ENCODE data around the gene MTFP1.

The MTFP1 gene

GRCh38 chr22:30386608-30386959 is 39.0 kb upstream of the MTFP1 start:
- peak overlapping the region; percentile 51 for H3K4me3 ChIP-seq (replicated peaks; ENCODE audit: low read depth, low read length)
- DNase-seq (ENCODE audit: extremely low read depth, low read depth): no peak
- TF ChIP-seq CTCF (IDR thresholded peaks at IDR 0.05; ENCODE audit: low read depth, low read length, missing control alignments): no peak

- peak; percentile 73 for TF ChIP-seq CTCF (IDR thresholded peaks at IDR 0.05; ENCODE audit: low read depth, low read length, missing control alignments)
- H3K4me3 ChIP-seq (replicated peaks; ENCODE audit: low read depth, low read length): peak within 1 kb of the TSS; percentile 51
Measured at GRCh38 chr22:30386960-30387827, 38.4 kb upstream of the MTFP1 start, which contains the start of gene RNF215. TSS of gene RNF215 (minus strand) at chr22:30387411. CDS start at chr22:30387313, 98 bp downstream.

GRCh38 chr22:30390974-30391691 is 34.4 kb upstream of the MTFP1 start:
- H3K4me3 ChIP-seq (replicated peaks; ENCODE audit: low read depth, low read length): no peak overlapping the region
- peak; percentile 83 for TF ChIP-seq CTCF (IDR thresholded peaks at IDR 0.05; ENCODE audit: low read depth, low read length, missing control alignments)
- DNase-seq (ENCODE audit: extremely low read depth, low read depth): peak; percentile 31

More at GRCh38 chr22:30386960-30387827, 38.4 kb upstream of the MTFP1 start, which contains the start of gene RNF215:
- DNase-seq (ENCODE audit: extremely low read depth, low read depth): no peak

- no peak for TF ChIP-seq CTCF (IDR thresholded peaks at IDR 0.05; ENCODE audit: low read depth, low read length, missing control alignments)
- H3K4me3 ChIP-seq (replicated peaks; ENCODE audit: low read depth, low read length): no peak overlapping the region
- DNase-seq (ENCODE audit: extremely low read depth, low read depth): no peak
Measured at GRCh38 chr22:30392661-30393321, 32.8 kb upstream of the MTFP1 start.

GRCh38 chr22:30393322-30393680 is 32.3 kb upstream of the MTFP1 start:
- H3K4me3 ChIP-seq (replicated peaks; ENCODE audit: low read depth, low read length): no peak overlapping the region
- TF ChIP-seq CTCF (IDR thresholded peaks at IDR 0.05; ENCODE audit: low read depth, low read length, missing control alignments): no peak
- no peak for DNase-seq (ENCODE audit: extremely low read depth, low read depth)

- no peak overlapping the region for H3K4me3 ChIP-seq (replicated peaks; ENCODE audit: low read depth, low read length)
- no peak for TF ChIP-seq CTCF (IDR thresholded peaks at IDR 0.05; ENCODE audit: low read depth, low read length, missing control alignments)
- DNase-seq (ENCODE audit: extremely low read depth, low read depth): no peak
Measured at GRCh38 chr22:30393885-30394284, 31.7 kb upstream of the MTFP1 start.
